ENCODE data around the gene DPP3.

- TF ChIP-seq, protein P1, sequence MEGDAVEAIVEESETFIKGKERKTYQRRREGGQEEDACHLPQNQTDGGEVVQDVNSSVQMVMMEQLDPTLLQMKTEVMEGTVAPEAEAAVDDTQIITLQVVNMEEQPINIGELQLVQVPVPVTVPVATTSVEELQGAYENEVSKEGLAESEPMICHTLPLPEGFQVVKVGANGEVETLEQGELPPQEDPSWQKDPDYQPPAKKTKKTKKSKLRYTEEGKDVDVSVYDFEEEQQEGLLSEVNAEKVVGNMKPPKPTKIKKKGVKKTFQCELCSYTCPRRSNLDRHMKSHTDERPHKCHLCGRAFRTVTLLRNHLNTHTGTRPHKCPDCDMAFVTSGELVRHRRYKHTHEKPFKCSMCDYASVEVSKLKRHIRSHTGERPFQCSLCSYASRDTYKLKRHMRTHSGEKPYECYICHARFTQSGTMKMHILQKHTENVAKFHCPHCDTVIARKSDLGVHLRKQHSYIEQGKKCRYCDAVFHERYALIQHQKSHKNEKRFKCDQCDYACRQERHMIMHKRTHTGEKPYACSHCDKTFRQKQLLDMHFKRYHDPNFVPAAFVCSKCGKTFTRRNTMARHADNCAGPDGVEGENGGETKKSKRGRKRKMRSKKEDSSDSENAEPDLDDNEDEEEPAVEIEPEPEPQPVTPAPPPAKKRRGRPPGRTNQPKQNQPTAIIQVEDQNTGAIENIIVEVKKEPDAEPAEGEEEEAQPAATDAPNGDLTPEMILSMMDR (tag by site-specific recombination; IDR thresholded peaks at IDR 0.05) = no peak
- no peak for TF ChIP-seq ZNF292 (tag by site-specific recombination; IDR thresholded peaks at IDR 0.05; ENCODE audit: borderline replicate concordance, low read depth)
- TF ChIP-seq ZNF133 (tag by site-specific recombination; IDR thresholded peaks at IDR 0.05) = no peak
- no peak for TF ChIP-seq ZNF274 (IDR thresholded peaks at IDR 0.05; ENCODE audit: low read length)
- no peak for TF ChIP-seq ZNF274 (tag by site-specific recombination; IDR thresholded peaks at IDR 0.05; ENCODE audit: borderline replicate concordance)
- TF ChIP-seq ZNF548 (tag by site-specific recombination; IDR thresholded peaks at IDR 0.05) = no peak
These were observed 49.4 kb downstream of the DPP3 start for GRCh38 chr11:66529655-66530054.
